Fibroblast of lung (primary cell): ENCODE data around the gene PCDH10. TPM values are rescaled to one million over a fixed set of nuclear protein-coding genes. Genes with fewer than 3 reads are reported as not detected.

Experiments used
- DNase-seq, 2 donors: peaks; one replicate each; pipeline versions ENCODE4 v3.0.0 to v3.0.0-alpha.2; 2010; ENCODE audit warnings: low read depth in 2 of 2
- H2AFZ ChIP-seq: 2 replicates; pipeline ENCODE4 v1.5.1; 2012; ENCODE audit warnings: low read length, control low read depth, inconsistent platforms
- H3K27ac ChIP-seq: 2 replicates; pipeline ENCODE4 v1.5.1; 2011; ENCODE audit warnings: low read length, control low read depth; ENCODE audit not compliant: insufficient read depth
- H3K27me3 ChIP-seq: 2 replicates; pipeline ENCODE4 v1.5.1; 2011; ENCODE audit warnings: mild to moderate bottlenecking, low read length; ENCODE audit not compliant: control insufficient read depth, insufficient read depth
- H3K36me3 ChIP-seq: 2 replicates; pipeline ENCODE4 v1.5.1; 2011; ENCODE audit warnings: low read length; ENCODE audit not compliant: control insufficient read depth, insufficient read depth
- H3K4me1 ChIP-seq: 2 replicates; pipeline ENCODE4 v1.5.1; 2011; ENCODE audit warnings: low read length; ENCODE audit not compliant: control insufficient read depth, insufficient read depth; ENCODE audit errors: extremely low read depth
- H3K4me2 ChIP-seq: 2 replicates; pipeline ENCODE4 v1.5.1; 2011; ENCODE audit warnings: low read length, control low read depth; ENCODE audit not compliant: insufficient read depth; ENCODE audit errors: extremely low read depth
- H3K4me3 ChIP-seq, 4 experiments: fragments of 200-600 bp in 1 of 4; sonication (generic) in 1 of 4; replicated peaks in 1 of 4; 2 replicates each; pipeline ENCODE4 v1.5.1; 2011 to 2016; ENCODE audit warnings: low read length in 4 of 4, low read depth in 3 of 4, mild to moderate bottlenecking in 3 of 4, control low read depth in 2 of 4, inconsistent platforms in 1 of 4, mixed read lengths in 1 of 4; ENCODE audit not compliant: insufficient read depth in 1 of 4; ENCODE audit errors: control extremely low read depth in 1 of 4
- H3K79me2 ChIP-seq: 2 replicates; pipeline ENCODE4 v1.5.1; 2012; ENCODE audit warnings: mild to moderate bottlenecking, low read length, inconsistent platforms; ENCODE audit not compliant: control insufficient read depth, insufficient read depth
- H3K9ac ChIP-seq: 2 replicates; pipeline ENCODE4 v1.5.1; 2011; ENCODE audit warnings: mild to moderate bottlenecking, low read length, control low read depth; ENCODE audit not compliant: insufficient read depth
- H3K9me3 ChIP-seq: 2 replicates; pipeline ENCODE4 v1.5.1; 2012; ENCODE audit warnings: low read depth, low read length; ENCODE audit not compliant: control insufficient read depth, insufficient read depth
- H4K20me1 ChIP-seq: 2 replicates; pipeline ENCODE4 v1.5.1; 2011; ENCODE audit warnings: low read length; ENCODE audit not compliant: control insufficient read depth, insufficient read depth; ENCODE audit errors: extremely low read depth
- EZH2 ChIP-seq: IDR thresholded peaks from 2 replicates; pipeline ENCODE4 v1.5.1; 2012; ENCODE audit warnings: low read length, control low read depth, mild to moderate bottlenecking; ENCODE audit errors: missing control alignments
- polyA plus RNA-seq, 2 donors: library from polyadenylated mRNA; depleted of rRNA in 1 of 2; stranded (reverse) in 1 of 2; unstranded in 1 of 2; fragments of >200 nt; gene quantifications; 2 replicates each; pipeline ENCODE4 v1.2.1, GENCODE V29; 2011 to 2012; ENCODE audit warnings: missing spikeins in 1 of 2
- total RNA-seq: library from RNA; depleted of rRNA; stranded (reverse); fragments of >200 nt; gene quantifications from 2 replicates; pipeline ENCODE4 v1.2.1, GENCODE V29; 2014
- TF ChIP-seq, protein P1 (sequence below), 2 donors: IDR thresholded peaks in 1 of 2; conservative IDR thresholded peaks in 1 of 2; 1 replicate in 1 of 2; 2 replicates in 1 of 2; pipeline ENCODE4 v1.5.1; 2011 to 2012; ENCODE audit warnings: low read length in 2 of 2, control low read depth in 1 of 2, inconsistent platforms in 1 of 2, low read depth in 1 of 2, mild to moderate bottlenecking in 1 of 2

The PCDH10 gene
- total and polyA plus RNA-seq, 2 donors (not counting 1 experiment from before 2014, with no cell fraction given), result 0.66 to 2.0 TPM

DNA sequence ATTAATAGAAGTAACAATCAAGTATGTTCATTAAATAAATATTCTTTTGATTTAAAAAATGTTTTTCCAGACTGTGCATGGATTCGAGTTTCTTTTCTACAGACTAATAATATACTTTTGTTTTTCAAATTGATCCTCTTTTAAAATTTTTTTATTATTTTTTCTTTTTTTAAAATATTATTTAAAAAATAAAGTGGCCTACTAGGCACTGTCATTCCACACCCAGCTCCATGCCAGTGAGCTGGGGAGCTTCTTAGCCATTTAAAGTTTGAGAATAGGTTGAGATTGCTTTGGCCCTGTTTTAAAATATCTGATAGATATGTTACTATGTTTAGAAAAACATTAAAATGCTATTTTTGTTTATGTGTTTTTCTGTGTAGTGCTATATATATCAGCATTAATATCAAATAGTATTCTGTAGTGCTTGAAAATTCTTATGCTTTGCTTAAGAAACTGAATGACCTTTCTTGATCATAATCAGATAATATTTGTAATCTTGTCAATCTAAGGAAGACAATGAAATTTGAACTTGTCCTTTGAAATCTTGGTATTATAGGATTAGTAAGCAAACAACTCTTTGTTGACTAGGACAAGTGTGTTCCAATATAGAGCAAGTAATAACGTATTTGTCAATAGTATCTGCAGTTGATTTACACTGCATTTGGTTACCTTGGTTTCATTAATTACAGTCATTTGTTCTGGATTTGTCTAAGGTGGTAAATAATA, 12.6 kb downstream of the PCDH10 start:
- DNase-seq, result no peak
- no peaks in the 10 kb centered on the region for H3K27me3 ChIP-seq
- H3K9ac ChIP-seq, result no peak overlapping the region
- H3K9me3 ChIP-seq, result no peaks in the 10 kb centered on the region
- H3K4me3 ChIP-seq, result no peak overlapping the region
- no peaks in the 10 kb centered on the region for H3K36me3 ChIP-seq
- no peak overlapping the region for H3K4me2 ChIP-seq
- no peaks in the 10 kb centered on the region for H3K79me2 ChIP-seq
- no peak overlapping the region for H2AFZ ChIP-seq
- H3K4me1 ChIP-seq, result no peaks in the 10 kb centered on the region
- H3K27ac ChIP-seq, result no peak overlapping the region
- H4K20me1 ChIP-seq, result no peaks in the 10 kb centered on the region
- TF ChIP-seq, protein P1, sequence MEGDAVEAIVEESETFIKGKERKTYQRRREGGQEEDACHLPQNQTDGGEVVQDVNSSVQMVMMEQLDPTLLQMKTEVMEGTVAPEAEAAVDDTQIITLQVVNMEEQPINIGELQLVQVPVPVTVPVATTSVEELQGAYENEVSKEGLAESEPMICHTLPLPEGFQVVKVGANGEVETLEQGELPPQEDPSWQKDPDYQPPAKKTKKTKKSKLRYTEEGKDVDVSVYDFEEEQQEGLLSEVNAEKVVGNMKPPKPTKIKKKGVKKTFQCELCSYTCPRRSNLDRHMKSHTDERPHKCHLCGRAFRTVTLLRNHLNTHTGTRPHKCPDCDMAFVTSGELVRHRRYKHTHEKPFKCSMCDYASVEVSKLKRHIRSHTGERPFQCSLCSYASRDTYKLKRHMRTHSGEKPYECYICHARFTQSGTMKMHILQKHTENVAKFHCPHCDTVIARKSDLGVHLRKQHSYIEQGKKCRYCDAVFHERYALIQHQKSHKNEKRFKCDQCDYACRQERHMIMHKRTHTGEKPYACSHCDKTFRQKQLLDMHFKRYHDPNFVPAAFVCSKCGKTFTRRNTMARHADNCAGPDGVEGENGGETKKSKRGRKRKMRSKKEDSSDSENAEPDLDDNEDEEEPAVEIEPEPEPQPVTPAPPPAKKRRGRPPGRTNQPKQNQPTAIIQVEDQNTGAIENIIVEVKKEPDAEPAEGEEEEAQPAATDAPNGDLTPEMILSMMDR (conservative IDR thresholded peaks at IDR 0.05 in 1 of 2, IDR thresholded peaks at IDR 0.05 in 1 of 2; ENCODE audit: low read depth in 1 of 2, low read length in 2 of 2), result no peak
- no peak for TF ChIP-seq EZH2

DNA sequence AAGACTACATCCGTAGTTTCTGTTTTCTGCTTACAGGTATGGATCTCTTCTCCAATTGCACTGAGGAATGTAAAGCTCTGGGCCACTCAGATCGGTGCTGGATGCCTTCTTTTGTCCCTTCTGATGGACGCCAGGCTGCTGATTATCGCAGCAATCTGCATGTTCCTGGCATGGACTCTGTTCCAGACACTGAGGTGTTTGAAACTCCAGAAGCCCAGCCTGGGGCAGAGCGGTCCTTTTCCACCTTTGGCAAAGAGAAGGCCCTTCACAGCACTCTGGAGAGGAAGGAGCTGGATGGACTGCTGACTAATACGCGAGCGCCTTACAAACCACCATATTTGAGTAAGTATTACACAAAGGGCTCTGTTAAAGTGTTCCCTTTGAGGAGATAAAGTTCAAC, 13.8 kb downstream of the PCDH10 start:
- H2AFZ ChIP-seq, result no peak overlapping the region
- H4K20me1 ChIP-seq, result no peaks in the 10 kb centered on the region
- H3K27me3 ChIP-seq, result no peaks in the 10 kb centered on the region
- H3K4me1 ChIP-seq, result no peaks in the 10 kb centered on the region
- H3K9me3 ChIP-seq, result no peaks in the 10 kb centered on the region
- no peak overlapping the region for H3K27ac ChIP-seq
- no peaks in the 10 kb centered on the region for H3K36me3 ChIP-seq
- no peak overlapping the region for H3K4me2 ChIP-seq
- peak in 1 of 2 donors; percentile 46 for DNase-seq
- H3K9ac ChIP-seq, result no peak overlapping the region
- H3K4me3 ChIP-seq, result no peak overlapping the region
- no peaks in the 10 kb centered on the region for H3K79me2 ChIP-seq
- TF ChIP-seq, protein P1 (conservative IDR thresholded peaks at IDR 0.05 in 1 of 2, IDR thresholded peaks at IDR 0.05 in 1 of 2; ENCODE audit: low read depth in 1 of 2, low read length in 2 of 2), result no peak
- TF ChIP-seq EZH2, result no peak

DNA sequence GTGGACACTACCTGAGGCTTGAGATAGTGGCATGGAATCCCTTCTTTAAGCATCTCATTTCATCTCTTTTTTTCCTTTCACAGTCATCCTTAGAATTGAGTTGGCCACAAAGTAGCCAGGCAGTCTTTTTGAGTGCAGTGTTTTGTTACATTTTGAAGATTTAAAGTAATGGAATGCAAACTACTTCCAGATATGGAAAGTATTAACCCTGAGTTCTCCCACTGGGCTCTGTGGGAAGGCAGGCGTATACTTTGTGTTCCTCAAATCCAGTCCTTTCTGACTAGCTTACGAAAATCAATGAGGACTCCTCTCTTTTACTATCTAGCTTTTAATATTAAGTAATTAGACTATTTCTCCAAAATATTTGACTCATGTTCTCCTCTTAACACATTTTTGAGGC, 29.9 kb downstream of the PCDH10 start:
- DNase-seq, result peak in 1 of 2 donors; percentile 71
- no peak overlapping the region for H3K9ac ChIP-seq
- H3K27me3 ChIP-seq, result no peaks in the 10 kb centered on the region
- TF ChIP-seq, protein P1 (conservative IDR thresholded peaks at IDR 0.05 in 1 of 2, IDR thresholded peaks at IDR 0.05 in 1 of 2; ENCODE audit: low read depth in 1 of 2, low read length in 2 of 2), result no peak
- no peak for TF ChIP-seq EZH2
- H4K20me1 ChIP-seq, result no peaks in the 10 kb centered on the region
- H2AFZ ChIP-seq, result peak overlapping the region; percentile 4
- no peaks in the 10 kb centered on the region for H3K4me1 ChIP-seq
- no peak overlapping the region for H3K27ac ChIP-seq
- H3K79me2 ChIP-seq, result no peaks in the 10 kb centered on the region
- H3K4me3 ChIP-seq, result no peak overlapping the region
- no peaks in the 10 kb centered on the region for H3K9me3 ChIP-seq
- H3K36me3 ChIP-seq, result no peaks in the 10 kb centered on the region
- H3K4me2 ChIP-seq, result no peak overlapping the region
